PC-3 (cell line): ENCODE data around the gene AUTS2.

Experiments used
- CTCF ChIP-seq: fragments of 300-600 bp; sonication (generic); conservative IDR thresholded peaks from 2 replicates; pipeline ENCODE4 v1.5.1; 2017; ENCODE audit warnings: antibody characterized with exemption, low read depth, mild to moderate bottlenecking, low read length
- EZH2 ChIP-seq: fragments of 300-600 bp; sonication (generic); IDR thresholded peaks from one replicate; pipeline ENCODE4 v1.6.1; 2017; ENCODE audit warnings: antibody characterized with exemption, mild to moderate bottlenecking, low read length; ENCODE audit not compliant: unreplicated experiment
- EZH2phosphoT487 ChIP-seq: fragments of 300-600 bp; sonication (generic); IDR thresholded peaks from 2 replicates; pipeline ENCODE4 v1.6.1; 2018; ENCODE audit warnings: mild to moderate bottlenecking, antibody characterized with exemption, low read length, borderline replicate concordance

GRCh38 chr7:69775231-69775771 is 177.0 kb downstream of the AUTS2 start:
- TF ChIP-seq CTCF: no peak
- TF ChIP-seq EZH2phosphoT487: no peak
- TF ChIP-seq EZH2: no peak
